GM18520 (cell line): ENCODE measurements around the gene LRMDA.

Experiments used
- ATAC-seq: cut with Tn5 transposase; IDR thresholded peaks from one replicate; pipeline ENCODE4 v1.9.1; 2021; ENCODE audit not compliant: unreplicated experiment

The LRMDA gene

DNA sequence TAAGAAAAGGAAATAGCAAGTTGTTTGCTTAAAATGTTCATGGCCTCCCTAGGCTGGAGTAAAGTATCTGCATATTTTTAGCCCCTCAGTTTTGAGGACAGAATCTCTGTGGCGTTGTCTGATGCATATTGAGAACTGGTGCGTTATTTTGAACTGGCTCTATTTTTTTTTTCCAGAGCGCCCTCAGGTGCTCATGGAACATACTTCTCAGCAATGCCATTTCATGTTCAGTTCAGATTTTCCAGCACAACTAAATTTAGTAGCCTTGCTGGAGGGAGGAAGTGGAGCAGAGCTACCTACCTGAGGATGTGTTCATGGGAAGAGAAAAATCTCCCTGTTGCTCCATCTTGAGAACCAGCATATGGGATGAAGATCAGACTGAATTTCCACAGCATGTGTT lies 870.5 kb downstream of the LRMDA start:
- no peak for ATAC-seq

DNA sequence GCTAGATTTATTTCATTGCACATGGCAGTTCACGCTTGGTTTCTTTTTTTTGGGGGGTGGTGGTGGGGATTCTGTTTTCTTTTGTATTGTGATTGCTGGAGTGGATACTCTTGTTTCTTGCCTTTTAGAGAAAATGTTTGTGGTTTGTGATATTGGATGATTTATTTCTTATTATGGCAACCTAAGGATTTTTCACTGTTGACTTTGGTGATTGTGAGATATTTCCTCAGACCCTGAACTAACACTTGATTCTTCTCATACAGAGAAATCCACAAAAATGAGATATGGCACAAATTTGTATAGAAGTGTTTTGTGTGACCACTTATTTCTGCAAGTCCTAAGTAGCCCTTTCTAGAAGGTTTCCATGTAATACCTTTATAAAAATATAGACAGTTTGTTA lies 871.1 kb downstream of the LRMDA start:
- ATAC-seq, result no peak

DNA sequence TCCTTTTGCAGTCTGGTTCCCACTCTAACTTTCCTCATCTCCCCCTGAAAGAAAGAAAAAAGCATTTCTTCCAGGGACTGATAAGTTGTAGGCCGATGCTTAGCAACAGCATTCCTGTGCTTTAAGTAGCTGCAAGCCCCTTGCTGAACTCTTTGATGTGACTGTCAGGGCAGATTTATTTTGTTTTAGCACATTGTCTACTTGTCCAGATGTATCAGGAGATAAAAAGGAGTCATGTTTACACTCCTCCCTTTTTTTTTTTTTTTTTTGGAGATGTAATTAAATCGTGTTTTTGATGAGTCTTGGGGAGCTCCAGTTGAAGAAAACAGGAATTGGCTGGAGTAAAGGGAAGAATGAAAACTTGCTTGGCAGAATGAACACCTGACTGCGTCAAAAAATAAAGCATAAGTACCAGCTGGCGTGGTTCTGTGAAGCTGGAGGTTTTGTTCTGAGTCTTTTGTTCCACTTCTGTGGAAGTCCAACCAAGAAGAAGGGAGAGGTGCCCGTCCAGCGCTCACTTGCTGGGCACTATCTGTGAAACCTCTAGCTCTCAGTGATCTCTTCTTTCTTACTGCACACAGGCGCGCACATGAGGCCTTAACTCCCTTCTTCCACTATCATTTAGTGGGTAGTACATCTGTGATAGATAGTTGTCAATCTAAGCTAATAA lies 871.7 kb downstream of the LRMDA start:
- no peak for ATAC-seq

DNA sequence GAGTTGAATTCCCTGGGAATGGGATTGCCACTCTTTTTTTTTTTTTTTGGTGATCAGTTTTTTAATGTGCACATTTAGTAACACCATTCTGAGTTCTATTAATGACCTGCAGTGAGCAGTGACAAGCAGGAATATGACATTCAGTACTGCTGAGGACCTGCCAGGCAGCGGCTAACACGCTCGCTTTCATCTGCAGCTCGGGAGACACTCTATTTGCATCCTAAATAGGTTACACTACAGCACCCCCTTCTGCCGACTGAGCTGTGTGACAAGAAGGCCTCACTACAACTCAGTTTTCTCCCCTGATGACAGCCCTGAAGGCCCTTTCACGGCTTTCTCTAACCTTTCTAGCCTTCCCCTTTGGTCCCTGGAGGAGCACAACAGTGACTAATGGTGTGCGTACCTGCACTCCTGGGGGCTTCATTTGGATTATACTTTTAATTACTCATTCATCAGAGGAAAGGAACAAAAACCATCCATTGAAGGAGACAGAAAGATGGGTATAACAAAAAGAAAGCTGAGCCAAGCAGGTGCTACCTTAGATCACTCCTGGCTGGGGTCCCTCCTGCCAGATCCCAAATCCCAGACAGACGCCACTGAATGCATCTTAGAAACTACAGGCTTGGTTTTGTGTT lies 872.4 kb downstream of the LRMDA start:
- ATAC-seq, result peak; percentile 55

DNA sequence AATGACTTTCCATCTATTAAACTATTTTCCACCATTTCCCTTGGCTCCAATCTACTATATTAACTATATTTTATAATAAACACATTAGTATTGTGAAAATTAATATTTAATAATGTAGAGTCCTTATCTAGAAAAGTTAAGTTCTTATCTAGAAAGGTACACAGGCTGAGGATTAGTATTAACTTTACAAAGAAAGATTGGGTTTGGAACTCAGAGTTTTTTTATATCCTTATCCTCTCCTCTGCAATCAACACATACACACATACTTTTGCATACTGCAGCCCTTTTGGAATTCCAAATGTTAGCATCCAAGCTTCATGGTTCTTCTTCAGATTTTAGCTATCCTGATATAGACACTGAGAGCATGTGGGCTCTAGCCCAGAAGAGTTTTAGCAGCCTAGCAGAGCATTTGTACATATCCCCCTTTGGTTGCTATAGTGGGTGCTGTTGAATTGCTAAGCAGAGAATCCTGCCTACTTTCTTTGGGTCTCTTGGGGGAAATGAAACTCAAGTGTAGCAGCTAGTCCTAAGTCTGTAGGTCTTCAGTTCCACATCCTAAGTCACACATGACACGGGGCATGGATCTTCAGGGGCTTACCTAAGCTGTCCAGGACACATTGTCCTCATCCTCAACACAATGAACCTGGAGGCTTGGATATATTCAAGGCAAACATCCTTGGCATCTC lies 874.6 kb downstream of the LRMDA start:
- ATAC-seq, result no peak

DNA sequence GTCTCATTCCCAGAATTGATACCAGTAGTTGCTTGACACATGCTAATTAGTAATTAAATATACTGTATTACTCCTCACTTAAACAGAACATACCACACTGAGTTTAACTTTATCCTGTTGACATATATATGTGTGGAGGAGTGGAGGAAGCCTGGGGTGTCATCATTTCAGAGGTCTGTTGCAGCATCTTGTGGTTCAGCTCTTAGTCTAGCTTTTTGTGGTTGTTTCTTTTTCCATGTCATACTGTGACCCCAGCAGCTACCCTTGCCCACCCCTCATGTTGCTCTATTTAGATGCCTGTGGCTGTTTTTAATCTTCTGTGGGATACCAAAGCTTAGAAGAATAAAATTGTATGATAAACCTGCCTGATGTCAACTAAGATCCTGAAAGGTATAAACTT lies 875.4 kb downstream of the LRMDA start:
- no peak for ATAC-seq

DNA sequence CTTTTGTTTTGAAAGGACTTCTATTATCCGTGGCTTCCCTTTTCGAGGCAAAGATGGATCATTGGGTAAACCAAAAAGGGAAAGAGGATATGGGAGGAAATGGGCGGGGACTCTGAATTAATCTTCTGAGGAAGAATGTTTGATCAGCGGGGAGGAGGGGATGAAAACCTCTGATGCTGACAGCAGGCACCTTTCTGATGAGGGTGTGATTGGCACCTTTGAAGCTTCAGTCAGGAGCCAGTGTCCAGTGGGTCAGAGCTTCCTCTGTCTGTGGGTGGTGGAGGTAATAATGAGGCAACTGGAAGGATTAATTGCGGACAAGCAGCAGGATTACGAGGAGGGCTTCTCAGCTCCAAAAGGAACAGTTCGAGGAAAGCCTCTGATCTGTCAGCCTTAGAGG lies 877.6 kb downstream of the LRMDA start:
- ATAC-seq, result no peak

DNA sequence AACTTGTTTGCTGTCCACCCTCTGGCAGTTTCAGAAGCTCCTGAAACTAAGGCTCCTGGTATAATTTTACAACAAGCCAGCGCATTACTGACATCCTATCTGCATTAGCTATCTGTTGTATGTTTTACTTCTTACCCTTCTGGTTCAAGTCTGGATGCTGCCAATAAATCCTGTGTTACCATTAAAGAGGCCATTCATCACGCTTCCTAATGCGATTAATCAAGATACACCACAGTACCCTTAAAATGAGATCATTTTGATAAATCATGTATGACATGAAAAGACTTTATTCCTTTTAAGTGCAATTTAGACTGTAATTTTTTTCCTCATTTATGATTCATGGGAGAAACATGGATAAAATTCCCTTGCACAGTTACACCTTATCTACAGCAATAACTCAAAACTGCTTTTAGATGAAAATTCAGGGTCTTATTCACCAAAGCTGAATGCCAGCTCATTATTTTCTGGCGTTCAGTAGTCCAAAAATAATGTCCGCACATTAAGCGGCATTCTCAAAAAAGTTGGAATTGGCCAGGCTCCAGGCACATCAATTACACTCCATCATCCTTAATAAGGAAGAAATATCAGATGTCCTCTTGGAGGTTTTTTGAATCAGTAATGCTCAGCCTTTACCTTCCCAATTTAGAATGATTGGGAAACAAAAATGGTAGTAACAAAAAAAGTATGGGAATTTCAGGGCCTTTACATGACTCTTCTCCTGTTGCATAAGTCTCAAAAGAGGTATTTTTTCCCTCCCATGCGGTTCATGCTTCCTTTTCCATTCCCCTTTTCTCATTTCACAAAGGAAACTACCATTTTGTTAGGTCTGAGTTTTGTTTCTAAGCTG lies 878.5 kb downstream of the LRMDA start:
- no peak for ATAC-seq

DNA sequence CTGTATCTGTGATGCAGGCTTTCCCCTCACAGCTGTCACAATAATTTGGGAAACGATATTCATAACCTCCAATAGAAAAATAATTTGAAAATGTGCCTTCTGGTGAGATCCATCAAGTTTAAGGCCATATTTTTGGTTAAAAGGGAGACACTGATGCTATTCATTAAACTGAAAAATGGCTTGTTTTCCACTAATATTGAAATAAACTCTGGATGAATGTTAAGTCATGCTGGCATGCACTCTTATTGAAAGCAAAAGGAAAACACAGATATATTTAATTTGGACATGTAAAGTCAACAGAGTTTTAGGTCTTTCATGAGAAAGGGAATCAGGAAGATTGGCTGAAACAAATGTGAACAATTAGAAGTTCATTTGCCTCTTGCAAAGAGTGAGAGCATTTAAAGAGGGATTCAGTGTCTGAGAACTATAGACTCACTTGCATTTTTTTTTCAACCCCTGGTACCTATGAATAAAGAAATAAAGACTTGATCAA lies 879.2 kb downstream of the LRMDA start:
- no peak for ATAC-seq

DNA sequence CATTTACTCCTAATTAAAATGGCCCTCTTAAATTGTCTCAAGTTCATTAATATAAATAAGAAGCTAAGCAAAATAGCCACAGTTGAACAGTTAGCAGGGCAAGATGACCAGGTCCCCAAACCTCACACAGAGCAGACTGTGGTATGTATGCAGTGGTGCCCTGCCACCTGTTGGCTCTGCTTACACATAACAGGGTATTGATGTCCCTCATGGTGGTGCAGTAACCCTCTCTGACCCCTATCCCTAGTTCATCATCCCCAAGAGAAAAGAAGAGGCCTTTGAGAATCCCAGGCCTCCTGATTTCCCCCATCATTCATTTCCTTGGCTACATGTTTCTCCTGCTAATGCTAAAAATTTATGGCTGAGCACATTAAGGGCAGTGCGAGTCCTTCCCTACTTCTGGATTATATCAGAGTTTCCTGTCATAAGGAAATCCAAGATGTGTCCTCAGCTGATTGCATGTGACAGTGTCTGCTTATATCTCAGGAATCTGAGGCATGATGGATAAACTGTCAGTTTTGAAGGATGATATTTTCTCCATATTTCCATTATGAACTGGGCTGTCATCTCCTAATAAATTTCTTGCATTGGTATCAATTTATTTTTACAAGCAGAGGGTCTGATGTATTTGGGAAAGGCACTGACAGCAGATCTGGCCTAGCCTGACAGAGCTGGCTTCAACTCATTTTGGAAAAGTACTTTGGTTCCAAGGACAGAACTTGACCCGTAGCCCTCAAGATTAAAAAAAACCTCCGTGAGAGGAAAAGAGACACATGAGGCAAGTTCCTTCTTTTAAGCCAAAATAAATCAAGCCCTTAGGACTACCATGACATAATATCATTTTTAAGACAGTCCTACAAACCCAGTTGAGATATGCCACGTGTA lies 880.6 kb downstream of the LRMDA start:
- no peak for ATAC-seq

DNA sequence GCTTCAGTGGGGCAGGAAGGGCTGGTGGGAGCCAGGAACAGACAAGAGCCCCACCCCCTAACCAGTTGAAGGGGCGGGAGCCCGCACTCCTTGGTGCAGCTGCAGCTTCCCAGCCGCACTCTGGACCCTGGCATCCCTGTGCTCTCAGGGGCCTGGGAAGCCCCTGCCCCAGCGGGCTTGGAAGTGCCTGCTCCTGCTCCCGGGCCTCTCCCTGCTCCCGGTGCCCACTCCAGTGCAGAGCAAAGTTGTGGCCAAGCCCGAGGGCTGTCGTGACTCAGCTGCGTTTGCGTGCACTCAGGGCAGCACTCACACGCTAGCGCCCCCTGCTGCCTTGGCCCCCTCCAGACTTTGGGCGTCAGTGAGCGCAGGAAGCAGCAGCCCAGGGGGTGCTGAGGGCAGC lies 883.8 kb downstream of the LRMDA start:
- ATAC-seq, result no peak

DNA sequence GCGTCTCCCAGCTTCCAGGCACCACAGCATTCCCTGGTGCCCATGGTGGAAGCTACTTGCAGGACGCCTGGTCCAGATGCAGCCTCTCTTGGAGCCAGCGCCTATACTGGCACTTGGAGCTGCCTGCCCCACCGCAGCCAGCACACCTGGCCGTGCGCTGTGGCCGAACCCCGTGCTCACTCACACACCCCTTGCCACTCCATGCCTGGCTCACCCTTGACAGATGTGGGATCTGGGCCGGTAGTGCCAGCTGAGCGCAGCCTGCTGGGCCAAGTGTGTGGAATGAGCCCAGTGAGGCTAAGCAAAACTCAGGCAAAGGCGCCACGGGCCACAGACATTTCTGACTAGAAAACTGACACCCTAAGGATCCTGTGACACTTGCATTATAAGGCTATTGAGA lies 884.8 kb downstream of the LRMDA start:
- no peak for ATAC-seq

DNA sequence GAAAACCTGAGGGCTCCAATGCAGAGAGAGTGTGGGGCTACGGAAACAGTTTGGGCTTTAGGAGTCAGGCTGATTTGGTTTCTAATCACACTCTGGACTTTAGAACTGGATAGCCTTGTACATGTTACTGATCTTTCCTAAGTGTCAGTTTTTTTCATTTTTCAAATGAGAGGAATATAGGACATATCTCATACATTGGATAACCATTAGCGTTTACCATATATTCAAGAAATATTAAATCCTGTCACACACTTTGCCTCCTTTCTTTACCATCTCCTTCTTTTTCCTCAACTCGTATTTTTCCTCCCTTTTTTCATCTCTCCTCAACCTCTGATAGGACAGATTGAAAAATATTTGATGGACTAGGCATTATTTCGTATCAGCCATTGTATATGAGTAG lies 885.7 kb downstream of the LRMDA start:
- no peak for ATAC-seq

DNA sequence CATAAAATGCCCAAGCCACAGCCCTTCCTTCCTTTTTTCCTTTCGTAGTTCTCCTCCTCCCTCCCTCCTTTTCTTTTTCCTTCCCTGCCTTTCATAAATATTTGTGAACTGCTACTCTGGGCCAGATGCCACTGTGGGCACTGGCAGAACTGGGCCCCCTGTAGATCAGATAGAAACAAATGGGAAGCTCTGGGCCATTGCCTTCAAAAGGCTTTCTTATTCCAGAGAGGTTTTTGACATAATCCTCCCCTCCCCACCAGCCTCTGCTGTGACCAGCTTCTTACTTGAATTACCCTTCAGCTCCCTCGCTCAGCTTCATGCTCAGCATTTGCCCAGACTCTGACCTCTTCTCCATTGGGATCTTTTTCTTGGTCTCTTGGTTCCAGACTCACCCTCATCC lies 886.8 kb downstream of the LRMDA start:
- no peak for ATAC-seq

DNA sequence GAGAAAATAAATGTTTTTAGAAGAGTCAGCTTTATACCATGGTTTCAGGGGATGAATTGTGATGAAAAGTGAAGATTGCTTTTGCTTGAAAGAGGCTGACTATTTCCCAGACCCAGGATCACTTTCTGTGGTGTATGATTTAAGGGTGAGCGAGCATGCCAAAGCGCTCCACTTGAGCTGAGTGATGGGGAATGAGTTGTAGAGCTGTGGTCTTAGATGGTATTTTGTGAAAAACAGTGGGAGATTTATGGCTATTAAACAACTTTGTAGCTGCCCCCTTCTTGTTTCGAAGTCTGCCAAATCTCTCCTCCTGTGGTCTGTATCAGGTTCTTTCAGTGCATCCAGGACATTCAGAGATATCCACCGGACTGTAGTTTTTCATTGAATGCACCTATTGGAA lies 888.2 kb downstream of the LRMDA start:
- no peak for ATAC-seq

DNA sequence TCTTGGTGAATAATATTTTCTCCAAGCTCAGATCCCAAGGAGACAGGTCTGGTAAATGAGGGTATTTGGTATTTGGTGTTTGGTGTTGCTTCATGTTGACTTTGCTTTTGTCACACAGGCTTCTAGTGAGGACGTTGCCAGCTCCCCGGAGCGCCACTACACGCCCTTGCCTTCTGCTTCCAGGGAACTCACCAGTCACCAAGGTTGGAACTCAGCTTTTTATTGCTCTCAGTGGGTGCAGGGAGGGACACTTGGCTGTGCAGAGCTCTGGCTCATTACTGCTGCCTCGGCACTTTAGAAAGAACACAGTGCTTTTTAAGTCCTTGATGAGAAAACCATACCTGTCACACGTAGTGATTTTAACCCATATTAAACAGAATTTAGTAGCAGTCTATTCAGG lies 892.9 kb downstream of the LRMDA start:
- ATAC-seq, result no peak

DNA sequence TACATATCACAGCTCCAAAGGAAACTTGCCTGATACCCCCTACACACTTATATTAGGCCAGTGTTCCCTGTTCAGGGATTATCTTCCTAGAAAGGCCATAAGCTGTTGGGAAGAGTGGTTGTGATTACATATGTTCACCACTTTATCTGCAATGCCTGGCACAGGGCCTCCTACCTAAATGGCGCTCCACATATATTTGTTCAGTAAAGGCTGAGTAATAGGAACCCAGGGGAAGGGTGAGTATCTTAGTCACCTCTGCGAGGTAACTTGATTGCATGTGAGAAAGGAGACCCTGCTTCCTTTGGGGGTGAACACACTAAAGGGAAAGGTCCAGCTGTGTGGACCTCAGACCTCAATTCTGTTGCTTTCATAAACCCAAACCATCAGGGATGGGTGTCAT lies 896.0 kb downstream of the LRMDA start:
- no peak for ATAC-seq

DNA sequence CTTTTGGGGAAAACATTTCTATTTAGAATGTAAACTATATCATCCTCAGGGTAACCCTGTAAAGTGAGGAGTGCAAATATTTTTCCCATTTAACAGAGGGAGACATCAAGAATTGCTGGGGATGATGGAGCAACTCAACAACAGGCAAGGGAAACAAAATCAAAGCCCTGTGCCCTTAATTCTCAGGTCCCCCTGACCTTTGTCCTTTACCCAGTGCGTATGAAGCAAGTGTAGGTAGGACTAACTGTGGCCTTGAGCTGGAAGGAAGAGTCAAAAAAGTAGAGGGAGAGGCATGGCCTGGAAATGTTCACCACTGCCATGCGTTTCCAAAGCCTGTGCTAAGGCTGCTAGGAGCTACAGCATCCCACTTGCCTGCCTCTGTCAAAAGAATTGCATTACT lies 896.9 kb downstream of the LRMDA start:
- ATAC-seq, result no peak

DNA sequence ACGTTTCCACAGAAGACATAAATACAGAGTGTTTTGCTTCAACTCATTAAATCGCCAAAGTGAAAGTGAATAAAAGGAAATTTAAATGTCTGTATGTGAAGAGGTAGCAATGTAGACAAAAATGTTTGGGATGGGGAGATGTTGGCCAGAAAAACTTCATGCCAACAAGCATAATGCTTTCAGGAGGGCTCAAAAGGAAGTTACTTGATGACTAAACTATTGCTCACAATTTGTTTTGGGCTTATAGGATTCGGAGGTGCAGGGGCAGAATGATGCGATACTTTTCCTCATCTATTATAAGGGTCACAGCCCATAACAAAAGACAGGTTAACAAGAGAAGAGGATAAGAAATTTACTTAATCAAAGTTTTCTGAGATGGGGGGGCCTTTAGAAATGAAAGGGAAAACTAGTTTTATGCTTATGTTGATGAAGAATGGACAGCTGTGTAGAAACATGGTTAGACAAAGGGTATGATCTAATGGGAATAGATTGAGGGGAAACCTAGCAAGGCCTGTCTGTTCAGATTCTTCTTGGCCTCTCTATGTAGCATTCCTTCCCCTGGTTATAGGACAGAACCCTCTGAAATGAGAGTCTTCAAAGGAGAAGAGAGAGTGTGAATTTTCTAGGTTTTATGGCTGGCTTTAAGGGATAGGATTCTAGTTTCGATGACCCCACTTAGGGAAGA lies 898.6 kb downstream of the LRMDA start:
- ATAC-seq, result no peak

DNA sequence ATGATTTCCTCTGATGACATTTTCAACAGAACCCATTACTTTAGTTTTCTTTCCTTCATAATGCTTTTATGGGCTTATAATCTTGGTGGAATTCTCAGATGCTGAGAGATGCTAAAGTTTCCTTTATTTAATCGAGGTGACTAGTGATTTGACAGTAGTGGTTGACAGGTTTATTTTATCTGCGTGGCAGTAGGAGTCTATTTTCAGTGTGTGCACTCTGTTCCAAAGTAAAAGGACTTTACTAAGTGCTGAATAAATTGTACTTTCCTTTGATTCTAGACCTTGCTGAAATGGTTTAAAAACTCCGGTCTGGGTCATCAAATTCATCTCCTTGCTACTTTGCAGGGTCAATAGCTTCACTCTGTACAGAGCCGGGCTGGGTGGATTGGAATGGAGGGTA lies 900.3 kb downstream of the LRMDA start:
- no peak for ATAC-seq
